Urinary bladder (tissue), 4 donors: ENCODE measurements around the gene HSPB9. TPM values are rescaled to one million over a fixed set of nuclear protein-coding genes. Genes with fewer than 3 reads are reported as not detected.

Experiments
- DNase-seq: peaks from one replicate; pipeline ENCODE4 v3.0.0-alpha.2; 2015; ENCODE audit errors: extremely low spot score
- H3K27ac ChIP-seq: one replicate; pipeline ENCODE4 v1.5.1; 2013; ENCODE audit warnings: low read depth, mild to moderate bottlenecking, moderate library complexity
- H3K36me3 ChIP-seq: one replicate; pipeline ENCODE4 v1.6.1; 2013; ENCODE audit warnings: mild to moderate bottlenecking, moderate library complexity; ENCODE audit not compliant: insufficient read depth
- H3K4me1 ChIP-seq: one replicate; pipeline ENCODE4 v1.6.1; 2013; ENCODE audit warnings: mild to moderate bottlenecking, moderate library complexity; ENCODE audit not compliant: insufficient read depth
- H3K4me3 ChIP-seq: one replicate; pipeline ENCODE4 v1.5.1; 2013; ENCODE audit warnings: low read depth, low read length
- WGBS: extraction: QIAGEN DNeasy Blood & Tissue Kit; methylation state at CpG from one replicate; pipeline ENCODE4 v1.1.7; 2013; 5-methylcytosine and 5-hydroxymethylcytosine counted together
- polyA plus RNA-seq: library from polyadenylated mRNA; stranded (reverse); fragments of 200-250 nt; gene quantifications from one replicate; pipeline ENCODE4 v1.2.3, GENCODE V29; 2013
- total RNA-seq: library from RNA; depleted of rRNA; stranded (reverse); fragments of >200 nt; gene quantifications from one replicate; pipeline ENCODE4 v1.2.3, GENCODE V29; 2014
- donor health status: healthy with polysubstance abuse.
- donor health status: healthy.

Gene HSPB9
- total RNA-seq = not detected
- 0.11 TPM for polyA plus RNA-seq

- no peaks in the 10 kb centered on the region for H3K4me1 ChIP-seq
- peaks cover 5% of the 10 kb centered on the region for H3K36me3 ChIP-seq
- DNase-seq = no peak
- no peak within 1 kb of the TSS for H3K4me3 ChIP-seq
- H3K27ac ChIP-seq = no peak within 1 kb of the TSS
- 52% methylated on average over 61 of the region's 61 CpGs for WGBS
Observed at GRCh38 chr17:42122371-42123303, at the start of gene HSPB9. Gene HSPB9, plus strand, starts transcription at chr17:42122804. Its CDS starts 47 bp downstream, at chr17:42122851.

DNA sequence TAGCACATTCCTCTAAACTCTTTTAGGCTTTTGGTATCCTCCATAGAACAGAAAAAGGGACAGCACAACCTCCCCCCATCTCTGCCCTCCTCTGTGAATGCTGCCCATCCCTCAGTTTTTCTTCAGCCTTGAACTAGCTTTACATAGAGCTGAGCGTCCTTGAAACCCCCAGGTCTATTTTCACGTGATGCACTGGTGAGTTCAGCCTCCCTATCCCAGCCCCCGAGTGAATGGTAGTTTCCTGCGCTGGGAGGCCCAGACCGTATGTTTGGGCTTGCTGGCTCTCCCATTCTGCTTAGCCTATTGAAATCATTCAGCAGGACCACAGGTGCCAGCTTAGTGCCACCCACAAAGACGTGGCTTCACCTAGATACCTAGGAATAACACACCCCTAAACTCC lies 46.8 kb upstream of the HSPB9 start:
- WGBS = 73% methylated on average over 6 of the region's 6 CpGs
- Histone ChIP-seq H3K36me3 (no peaks in the 10 kb centered on the region), H3K4me3 (no peak overlapping the region), H3K4me1 (peaks cover 2% of the 10 kb centered on the region), H3K27ac (no peak overlapping the region)
- DNase-seq = no peak

DNA sequence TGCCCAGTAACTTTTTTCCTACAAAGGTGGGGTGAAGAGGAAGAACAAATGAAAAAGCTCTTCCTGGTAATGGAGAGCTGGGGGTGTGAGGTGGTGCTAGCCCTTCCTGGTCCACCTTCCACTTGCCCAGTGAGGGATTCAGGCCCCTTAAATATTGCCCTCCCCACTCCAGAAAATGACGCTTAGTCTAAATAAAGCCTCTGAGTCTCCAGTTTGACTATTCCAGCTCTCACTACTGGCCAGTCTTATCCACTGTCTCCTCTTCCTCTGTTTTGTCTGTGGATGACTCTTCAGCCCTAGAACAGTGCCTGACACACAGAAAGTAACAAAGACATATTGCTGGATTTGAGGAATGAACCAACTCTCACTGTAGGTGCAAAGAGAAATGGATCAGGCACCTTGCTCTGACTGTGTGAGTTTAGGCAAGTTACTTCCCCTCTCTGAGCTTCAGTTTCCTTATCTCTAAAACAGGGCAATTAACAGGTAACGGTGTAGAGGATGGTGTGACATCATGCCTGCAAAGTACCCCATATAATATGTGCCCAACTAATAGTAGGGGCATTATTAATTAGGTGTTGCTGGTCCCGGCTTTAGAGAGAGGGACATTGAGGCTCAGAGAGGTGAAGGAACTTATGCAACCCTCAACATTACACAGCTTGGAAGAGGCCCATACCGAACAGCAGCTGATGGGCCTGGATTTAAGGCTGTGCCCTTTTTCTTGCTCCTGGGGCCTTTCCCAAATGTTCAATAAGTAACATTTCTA lies 45.6 kb upstream of the HSPB9 start:
- Histone ChIP-seq H3K36me3 (no peaks in the 10 kb centered on the region), H3K27ac (no peak overlapping the region), H3K4me1 (peaks cover 2% of the 10 kb centered on the region), H3K4me3 (no peak overlapping the region)
- no peak for DNase-seq
- WGBS = 76% methylated on average over 4 of the region's 4 CpGs

- H3K4me3 ChIP-seq = no peak overlapping the region
- no peak for DNase-seq
Observed at GRCh38 chr17:42077755-42078154, 44.8 kb upstream of the HSPB9 start.

GRCh38 chr17:42078396-42079043 lies 44.1 kb upstream of the HSPB9 start:
- Histone ChIP-seq H3K4me3 (no peak overlapping the region), H3K36me3 (no peaks in the 10 kb centered on the region), H3K27ac (no peak overlapping the region), H3K4me1 (no peaks in the 10 kb centered on the region)
- 38% methylated on average over 8 of the region's 8 CpGs for WGBS
- DNase-seq = no peak

More at GRCh38 chr17:42077755-42078154, 44.8 kb upstream of the HSPB9 start:
- Histone ChIP-seq H3K4me1 (no peaks in the 10 kb centered on the region), H3K36me3 (no peaks in the 10 kb centered on the region), H3K27ac (no peak overlapping the region)
- 74% methylated on average over 5 of the region's 5 CpGs for WGBS

DNA sequence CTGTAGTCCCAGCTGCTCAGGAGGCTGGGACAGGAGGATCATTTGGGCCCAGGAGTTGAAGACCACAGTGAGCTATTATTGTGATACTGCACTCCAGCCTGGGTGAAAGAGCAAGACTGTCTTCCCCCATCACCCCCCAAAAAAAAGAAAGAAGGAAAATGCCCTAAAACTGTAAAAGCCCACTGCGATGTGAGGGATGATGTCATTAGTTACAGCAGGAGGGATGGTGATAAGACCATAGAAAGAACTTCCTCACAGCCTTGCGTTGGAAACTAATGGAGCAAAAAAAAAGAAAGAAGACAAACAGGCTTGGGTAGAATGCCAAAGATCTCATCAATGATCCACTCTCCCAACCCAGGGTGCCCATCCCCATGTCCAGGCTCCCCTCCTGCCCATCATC lies 43.1 kb upstream of the HSPB9 start:
- no peak overlapping the region for H3K27ac ChIP-seq
- H3K4me3 ChIP-seq = no peak overlapping the region
- WGBS = 67% methylated on average over 2 of the region's 2 CpGs
- H3K4me1 ChIP-seq = no peaks in the 10 kb centered on the region
- no peak for DNase-seq
- no peaks in the 10 kb centered on the region for H3K36me3 ChIP-seq

DNA sequence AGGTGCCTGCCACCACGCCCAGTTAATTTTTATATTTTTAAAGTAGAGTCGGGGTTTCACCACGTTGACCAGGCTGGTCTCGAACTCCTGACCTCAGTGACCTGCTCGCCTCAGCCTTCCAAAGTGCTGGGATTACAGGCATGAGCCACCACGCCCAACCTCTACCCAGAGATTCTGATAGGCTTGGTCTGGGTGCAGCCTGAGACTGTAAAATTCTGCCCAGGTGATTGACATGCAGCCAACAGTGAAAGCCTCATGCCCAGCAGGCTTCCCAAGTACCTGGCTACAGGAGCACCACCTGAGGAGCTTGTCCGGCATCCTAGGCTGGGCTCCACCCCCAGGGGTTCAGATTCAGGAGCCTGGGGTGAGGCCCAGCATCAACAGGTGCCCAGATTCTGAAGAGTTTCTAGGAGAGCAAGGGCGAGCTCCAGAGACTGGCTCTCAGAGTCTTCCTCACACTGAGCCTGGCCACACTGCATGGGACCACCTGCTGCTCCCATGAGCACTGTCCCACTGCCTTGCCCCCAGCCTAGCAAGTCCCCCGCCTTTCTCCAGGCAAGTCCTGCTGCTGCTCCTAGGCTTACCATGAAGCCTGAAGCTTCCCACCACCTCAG lies 41.0 kb upstream of the HSPB9 start:
- H3K4me1 ChIP-seq = no peaks in the 10 kb centered on the region
- no peak overlapping the region for H3K27ac ChIP-seq
- no peak for DNase-seq
- 84% methylated on average over 9 of the region's 9 CpGs for WGBS
- H3K4me3 ChIP-seq = no peak overlapping the region
- no peaks in the 10 kb centered on the region for H3K36me3 ChIP-seq

DNA sequence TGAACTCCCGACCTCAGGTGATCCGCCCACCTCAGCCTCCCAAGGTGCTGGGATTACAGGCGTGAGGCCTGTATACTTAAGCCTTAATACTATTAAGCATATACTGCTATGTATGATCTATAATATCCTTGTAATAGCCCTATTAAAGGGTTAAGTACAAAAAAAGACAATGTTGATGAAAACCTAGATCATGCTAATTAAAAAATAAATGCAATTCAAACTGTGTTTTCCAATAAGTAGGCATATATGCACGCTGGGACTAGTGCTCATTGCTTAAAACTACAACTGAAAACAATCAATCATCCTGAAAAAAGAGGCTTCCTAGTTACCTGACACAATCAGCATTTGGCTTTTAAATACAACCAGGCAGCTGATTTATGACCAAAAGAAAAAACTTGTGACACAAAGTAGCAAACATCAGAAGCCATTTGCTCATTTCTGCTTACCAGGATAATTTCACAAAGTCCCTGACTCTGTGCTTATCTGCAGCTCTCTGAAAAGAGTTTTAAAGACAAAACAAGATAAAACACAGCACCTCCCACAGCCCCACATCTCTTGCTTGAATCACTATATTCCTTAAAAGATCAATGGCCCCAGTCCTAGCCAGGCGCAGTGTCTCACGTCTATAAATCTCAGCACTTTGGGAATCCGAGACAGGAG lies 35.4 kb upstream of the HSPB9 start:
- no peak overlapping the region for H3K4me3 ChIP-seq
- H3K27ac ChIP-seq = no peak overlapping the region
- H3K4me1 ChIP-seq = no peaks in the 10 kb centered on the region
- no peak for DNase-seq
- no peaks in the 10 kb centered on the region for H3K36me3 ChIP-seq
- 61% methylated on average over 7 of the region's 7 CpGs for WGBS

DNA sequence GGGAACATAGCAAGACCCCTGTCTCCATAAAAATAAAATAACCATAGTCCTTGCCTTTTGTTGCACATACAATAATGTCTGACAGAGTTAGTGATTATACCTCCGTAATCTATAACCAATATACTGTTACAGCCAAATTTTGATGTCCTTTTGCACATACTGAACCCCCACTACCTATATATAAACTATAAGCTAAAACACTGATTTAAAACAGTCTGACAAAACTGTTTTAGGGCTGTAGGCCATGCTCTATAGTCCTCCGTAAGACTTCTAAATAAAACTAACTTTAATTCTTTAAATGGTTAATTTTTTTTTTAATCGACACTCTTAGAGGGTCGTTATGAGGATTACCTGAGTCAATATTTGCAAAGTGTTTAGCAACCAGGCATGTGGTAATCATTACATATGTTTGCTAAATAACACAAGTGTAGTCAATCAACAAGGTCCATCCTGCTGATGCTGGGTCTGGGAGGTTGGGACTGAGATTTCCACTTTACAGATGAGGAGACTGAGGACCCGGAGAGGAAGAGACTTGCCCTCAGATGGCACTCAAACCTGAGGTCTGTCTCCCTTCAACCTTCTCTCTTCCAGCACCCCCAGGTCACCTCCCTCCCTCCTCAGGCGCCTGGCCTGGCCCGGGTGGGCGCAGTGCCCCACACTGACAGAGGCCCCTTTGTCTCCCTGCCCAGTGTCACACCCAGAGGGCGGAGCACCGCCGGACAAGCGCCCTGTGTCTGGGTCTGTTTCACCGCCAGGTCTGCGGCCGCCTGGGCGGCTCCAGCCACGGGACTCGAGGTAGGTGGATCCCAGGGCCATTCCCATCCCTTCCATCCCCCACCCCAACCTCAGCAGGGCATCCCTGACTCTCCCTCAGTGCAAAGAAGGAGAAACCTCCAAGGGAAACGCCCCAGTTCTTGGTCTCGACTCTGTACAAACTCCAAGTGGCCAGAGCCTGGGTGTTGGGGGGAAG lies 34.6 kb upstream of the HSPB9 start:
- 57% methylated on average over 20 of the region's 20 CpGs for WGBS
- DNase-seq = no peak
- H3K4me3 ChIP-seq = no peak overlapping the region

DNA sequence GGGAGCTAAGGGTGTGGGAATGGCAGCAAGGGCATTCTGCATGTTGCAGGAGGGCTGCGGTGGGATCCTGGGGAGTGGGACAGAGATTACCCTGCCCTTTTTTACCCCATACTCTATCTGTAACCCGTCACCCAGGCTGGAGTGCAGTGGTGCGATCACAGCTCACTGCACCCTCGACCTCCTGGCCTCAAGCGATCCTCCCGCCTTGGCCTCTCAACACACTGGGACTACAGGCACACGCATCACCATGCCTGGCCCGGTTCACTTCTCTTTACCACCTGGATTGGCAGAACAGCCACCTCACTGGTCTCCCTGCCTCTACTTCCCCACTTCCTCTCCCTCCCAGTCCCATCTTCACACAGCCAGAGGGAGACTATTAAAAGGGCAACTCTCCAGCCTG lies 33.9 kb upstream of the HSPB9 start:
- no peak for DNase-seq
- Histone ChIP-seq H3K36me3 (no peaks in the 10 kb centered on the region), H3K4me3 (no peak overlapping the region), H3K27ac (no peak overlapping the region), H3K4me1 (no peaks in the 10 kb centered on the region)
- 89% methylated on average over 8 of the region's 8 CpGs for WGBS

More for the DNA sequence above, 34.6 kb upstream of the HSPB9 start:
- Histone ChIP-seq H3K36me3 (no peaks in the 10 kb centered on the region), H3K27ac (no peak overlapping the region), H3K4me1 (no peaks in the 10 kb centered on the region)

DNA sequence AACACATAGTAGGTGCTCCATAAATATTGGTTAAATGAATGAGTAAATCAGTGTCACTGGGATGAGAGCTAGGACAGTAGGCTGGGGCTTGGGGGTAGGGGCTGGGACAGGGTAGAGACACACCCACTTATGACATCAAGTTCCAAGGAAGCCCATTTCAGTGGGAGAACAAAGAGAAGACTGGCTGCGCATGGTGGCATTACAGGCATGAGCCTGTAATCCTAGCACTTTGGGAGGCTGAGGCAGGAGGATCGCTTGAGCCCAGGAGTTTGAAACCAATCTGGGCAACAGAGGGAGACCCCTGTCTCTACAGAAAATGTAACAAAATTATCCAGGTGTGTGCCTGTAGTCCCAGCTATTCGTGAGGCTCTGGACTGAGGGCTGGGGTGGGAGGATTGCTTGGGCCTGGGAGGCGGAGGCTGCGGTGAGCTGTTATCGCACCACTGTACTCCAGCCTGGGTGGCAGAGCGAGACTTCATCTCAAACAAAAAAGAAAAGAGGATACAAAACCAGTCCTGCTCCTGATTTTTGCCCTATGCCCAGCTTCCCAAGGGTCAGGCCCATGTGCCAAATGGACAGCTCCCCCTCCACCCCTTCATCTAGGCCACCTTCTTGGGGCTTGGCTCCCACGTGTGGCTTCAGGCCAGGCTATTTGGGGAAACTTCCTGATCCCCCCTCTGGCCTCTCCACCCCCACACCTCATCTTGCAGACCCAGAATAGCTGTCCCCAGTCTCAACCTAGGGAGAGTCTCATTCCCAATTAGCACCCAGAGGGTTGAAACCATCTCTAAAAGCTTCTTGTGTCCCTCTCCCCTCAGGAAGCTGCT lies 31.4 kb upstream of the HSPB9 start:
- Histone ChIP-seq H3K36me3 (no peaks in the 10 kb centered on the region), H3K4me3 (no peak overlapping the region), H3K27ac (no peak overlapping the region), H3K4me1 (no peaks in the 10 kb centered on the region)
- 82% methylated on average over 8 of the region's 8 CpGs for WGBS
- no peak for DNase-seq
